HG03025 (cell line): Measurements from ENCODE around the gene TAF4.

Source experiments
- ATAC-seq: cut with Tn5 transposase; IDR thresholded peaks from one replicate; pipeline ENCODE4 v1.9.1; 2021; ENCODE audit warnings: mild to moderate bottlenecking, moderate library complexity; ENCODE audit not compliant: unreplicated experiment, low FRiP score

The TAF4 gene

DNA sequence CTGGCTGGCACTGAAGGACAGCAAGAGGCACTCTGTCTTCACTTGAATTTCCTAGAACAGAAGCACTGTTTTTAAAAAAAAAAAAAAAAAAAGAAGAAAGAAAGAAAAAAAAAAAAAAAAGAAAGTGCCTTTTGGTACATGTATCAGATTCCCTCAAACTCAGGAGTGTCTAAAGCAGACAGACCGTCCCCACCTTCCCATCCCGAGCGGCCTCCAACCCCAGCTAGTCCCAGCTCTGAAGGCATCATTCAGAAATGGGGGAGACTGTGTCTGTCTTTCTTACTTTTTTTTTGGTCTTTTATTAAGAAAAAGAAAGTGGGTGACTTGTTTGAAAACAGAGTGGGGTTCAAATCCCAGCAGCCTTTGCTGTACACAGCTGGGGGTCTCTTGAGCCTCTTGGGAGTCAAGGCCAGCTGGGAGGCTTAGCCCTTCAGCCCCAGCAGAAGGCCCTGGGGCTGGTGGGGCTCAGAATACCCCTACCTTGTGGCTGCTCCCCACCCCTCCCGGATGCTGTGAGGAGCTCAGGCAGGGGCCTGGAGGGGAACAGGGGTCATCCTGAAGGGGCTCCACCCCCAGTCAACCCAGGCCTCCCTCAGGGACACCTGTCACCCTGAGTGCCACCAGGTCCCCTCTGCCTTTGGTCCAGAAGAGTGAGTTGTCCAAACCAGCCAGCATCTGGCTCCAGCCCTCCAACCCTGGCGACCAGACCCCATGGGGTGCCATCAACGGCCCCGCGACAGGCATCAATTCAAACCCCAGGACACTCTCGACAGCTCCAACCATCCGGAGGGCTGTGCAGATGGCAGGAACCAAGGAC, 128.3 kb downstream of the TAF4 start:
- ATAC-seq, result no peak

DNA sequence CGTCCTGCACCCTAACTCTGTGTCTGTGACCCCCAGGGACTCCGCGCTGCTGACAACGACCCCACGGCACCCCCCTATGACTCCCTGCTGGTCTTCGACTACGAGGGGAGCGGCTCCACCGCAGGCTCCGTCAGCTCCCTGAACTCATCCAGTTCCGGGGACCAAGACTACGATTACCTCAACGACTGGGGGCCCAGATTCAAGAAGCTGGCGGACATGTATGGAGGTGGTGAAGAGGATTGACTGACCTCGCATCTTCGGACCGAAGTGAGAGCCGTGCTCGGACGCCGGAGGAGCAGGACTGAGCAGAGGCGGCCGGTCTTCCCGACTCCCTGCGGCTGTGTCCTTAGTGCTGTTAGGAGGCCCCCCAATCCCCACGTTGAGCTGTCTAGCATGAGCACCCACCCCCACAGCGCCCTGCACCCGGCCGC, 129.0 kb downstream of the TAF4 start:
- ATAC-seq, result no peak

DNA sequence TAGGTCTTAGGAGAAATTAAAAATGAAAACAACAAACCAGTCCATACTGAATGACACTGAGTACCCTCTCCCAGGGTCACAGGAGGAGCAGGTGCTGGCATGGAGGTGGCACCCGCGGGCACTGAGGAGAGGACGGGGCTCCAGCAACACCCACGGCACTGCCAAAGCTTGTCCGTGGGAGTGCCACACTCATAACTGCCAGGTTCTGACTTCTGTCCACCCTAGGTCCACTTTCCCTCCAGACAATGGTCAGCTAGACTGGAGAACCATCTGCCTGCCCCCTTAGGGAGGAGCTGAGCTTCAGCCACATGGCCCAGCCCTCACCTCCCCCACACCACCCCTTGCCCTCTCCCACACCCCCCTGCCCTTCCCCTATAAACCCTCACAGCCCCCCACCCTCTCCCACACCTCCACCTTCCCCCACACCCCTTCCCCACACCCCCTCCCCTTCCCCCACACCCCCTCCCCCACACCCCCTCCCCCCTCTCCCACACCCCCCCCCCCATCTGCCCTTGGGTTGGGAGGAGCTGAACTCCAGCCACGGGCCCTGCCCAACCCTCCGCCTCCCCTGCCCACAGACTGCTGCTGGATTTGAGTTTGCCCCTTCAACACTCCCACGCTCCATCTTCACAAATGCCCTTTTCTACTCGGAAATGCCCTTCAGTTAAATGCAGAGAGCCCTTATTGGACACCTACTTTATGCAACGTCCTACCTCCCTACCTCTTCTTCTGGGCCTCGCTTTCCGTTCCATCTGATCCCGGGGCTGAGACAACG, 129.6 kb downstream of the TAF4 start:
- ATAC-seq, result no peak

DNA sequence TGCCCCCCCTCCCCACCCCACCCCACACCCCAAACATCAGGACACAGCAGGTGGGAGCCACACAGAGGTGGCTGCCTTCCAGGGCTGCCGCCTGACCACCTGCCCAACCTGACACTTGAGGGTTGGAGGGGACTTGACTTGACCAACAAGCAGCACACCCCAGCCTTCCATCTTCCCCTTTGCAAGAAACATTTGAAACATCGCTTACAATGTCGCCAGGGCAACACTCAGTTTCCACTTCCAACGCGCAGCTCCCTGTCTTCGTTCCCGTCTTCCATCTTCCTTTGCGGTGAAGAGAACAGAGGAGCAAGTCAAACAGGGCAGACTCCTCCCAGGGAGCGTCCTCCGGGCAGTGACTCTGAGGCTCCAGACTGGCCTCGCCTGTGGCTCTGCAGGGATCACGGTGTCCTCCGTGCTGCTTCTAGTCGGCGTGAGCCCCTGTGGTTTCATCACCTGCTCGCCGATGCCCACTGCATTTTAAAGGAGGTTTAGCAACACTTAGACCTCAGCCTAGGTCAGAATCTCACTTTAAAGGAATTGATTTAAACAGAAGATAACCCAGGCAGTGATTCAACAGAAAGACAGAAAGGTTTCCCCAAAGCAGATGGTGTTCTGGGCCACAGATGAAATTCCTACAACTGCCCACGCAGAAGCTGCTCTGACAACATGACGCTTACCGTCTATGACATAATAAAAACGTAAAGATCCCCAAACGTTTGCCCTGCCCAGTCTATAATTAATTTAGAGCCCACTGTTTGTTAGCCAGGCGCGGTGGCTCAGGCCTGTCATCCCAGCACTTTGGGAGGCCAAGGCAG, 130.8 kb downstream of the TAF4 start:
- ATAC-seq, result no peak

GRCh38 chr20:61933951-61934715, 131.5 kb downstream of the TAF4 start:
- ATAC-seq, result no peak

- no peak for ATAC-seq
Measured at GRCh38 chr20:61933481-61933950, 132.2 kb downstream of the TAF4 start.

GRCh38 chr20:61932711-61933480, 132.8 kb downstream of the TAF4 start:
- ATAC-seq, result no peak

DNA sequence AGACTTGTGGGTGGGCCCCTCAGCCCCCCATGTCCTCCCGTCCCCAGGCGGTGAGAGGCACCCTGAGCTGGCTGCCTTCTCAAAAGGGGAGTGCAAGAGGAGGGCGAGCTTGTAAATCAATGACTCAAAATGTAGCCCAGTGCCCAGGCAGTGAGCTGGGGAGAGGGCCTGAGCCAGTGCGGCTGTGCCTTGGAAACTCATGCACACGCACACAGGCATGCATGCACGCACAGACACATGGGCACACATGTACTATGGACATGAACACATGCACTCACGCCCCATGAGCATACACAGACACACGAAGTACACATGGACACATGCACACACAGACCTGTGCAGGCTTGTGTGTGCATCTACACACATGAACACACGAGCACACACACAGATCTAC, 133.5 kb downstream of the TAF4 start:
- no peak for ATAC-seq

DNA sequence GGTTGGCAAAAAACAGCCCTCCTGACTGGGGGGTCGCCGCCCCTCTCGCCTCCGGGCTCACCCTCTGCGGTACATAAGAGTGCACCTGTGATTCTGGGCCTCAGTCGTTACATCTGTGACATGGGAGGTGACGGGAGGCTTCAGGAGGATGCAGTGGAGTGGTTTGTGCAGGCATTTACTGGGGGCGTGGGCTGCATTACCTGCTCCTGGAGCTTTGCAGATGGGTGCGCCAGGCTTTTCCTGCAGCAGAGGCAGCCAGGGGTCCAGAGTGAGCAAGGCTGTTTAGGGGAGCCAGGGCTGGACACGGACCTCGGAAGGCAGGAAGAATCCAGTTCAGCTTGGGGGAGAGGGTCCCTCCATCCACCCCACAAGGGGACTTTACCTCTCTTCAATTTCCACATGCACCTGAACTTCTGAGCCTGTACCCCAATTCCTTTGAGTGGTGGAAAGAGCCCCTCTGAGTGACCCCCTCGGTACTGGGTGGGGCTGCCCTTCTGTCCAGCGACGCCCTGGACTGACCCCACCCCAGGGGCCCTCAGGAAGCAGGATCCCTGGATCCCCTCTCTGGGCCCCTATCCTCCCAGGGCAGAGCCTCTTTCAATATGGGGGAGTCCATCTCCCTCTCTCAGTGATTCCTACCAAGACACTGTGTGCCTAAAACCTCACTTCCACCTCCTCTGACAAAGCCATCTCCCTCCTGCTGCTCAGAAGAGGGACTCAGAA, 134.0 kb downstream of the TAF4 start:
- ATAC-seq, result no peak

GRCh38 chr20:61930776-61931475, 134.8 kb downstream of the TAF4 start:
- no peak for ATAC-seq

DNA sequence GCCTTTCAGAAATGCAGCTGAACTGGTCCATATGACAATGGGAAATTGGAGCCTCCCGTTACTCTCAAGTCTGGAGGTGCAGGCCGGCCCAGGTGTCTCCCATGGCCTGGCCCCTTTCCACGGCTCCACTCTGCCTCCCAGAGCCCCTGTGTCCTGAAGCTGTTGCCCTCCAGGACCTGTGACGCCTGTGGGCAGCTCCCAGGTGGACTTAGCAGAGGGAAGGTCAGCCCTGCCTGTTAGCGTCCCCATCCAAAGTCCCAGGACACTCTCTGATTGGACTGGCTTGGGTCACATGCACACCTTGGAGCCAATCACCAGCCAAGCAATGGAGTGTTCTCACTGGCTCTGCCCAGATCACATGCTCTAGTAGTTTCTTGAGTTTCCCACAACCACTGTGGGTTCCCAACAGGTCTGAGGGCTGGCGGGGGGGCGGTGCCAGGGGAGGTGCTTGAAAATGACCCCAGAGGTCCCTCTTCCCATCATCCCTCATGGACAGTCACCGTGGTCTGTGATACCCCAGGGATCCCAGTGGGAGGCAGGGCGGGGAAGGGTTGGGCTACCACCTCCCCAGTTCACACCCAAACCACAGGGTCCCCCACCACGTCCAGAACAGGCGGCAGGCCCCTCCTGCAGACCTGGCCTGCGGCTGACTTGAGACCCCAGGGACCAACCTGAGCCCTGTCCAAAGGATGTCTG, 135.6 kb downstream of the TAF4 start:
- ATAC-seq, result no peak

DNA sequence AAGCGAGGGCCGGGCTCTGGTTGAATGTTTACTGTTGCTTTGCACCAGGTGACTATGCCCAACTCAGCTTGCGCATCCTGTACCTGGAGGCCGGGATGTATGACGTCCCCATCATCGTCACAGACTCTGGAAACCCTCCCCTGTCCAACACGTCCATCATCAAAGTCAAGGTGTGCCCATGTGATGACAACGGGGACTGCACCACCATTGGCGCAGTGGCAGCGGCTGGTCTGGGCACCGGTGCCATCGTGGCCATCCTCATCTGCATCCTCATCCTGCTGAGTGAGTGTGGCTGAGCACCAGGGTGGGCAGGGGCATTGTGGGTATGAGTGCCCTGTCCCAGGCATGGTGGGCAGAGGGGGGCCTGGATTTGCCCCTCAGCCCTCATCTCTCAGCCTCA, 136.1 kb downstream of the TAF4 start:
- no peak for ATAC-seq

- no peak for ATAC-seq
Measured at GRCh38 chr20:61927826-61928541, 137.7 kb downstream of the TAF4 start.

- ATAC-seq, result no peak
Measured at GRCh38 chr20:61927193-61927825, 138.4 kb downstream of the TAF4 start.

DNA sequence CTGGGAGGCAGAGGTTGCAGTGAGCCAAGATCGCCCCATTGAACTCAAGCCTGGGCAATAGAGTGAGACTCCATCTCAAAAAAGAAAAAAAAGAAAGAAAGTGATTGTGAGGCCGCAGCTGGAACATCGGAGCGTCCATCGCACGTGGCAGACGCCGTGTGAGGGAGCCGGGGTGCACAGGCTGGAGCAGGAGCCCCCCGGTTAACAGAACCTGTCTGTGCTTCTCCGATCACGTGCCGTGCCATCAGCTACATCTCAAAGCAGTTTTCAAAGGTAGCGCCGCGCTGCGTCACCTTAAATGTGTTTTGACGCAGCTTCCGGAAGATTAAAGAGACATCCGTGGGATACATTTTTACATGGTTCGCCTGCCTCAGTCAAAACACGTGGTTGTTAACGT, 138.9 kb downstream of the TAF4 start:
- ATAC-seq, result no peak

DNA sequence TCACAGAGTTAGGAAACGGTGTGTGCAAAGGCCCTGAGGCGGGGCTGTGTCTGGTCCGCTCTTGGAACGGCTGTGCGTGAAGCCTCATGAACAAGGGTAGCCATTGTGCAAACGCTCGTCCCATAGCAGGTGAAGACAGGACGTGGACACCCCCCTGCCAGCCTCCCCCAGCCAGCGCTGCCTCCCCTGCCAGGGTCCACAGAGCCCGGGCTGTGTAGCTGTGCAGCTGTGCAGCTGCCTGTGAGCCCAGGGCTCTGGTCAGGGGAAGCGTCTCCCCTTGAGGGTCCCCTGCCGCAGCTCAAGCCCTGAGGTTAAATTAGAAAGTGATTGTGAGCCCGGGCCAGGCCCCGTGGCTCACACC, 139.4 kb downstream of the TAF4 start:
- ATAC-seq, result no peak
